KMS-11 (cell line): ENCODE data around the gene OR2C1.

Experiments
- H2AFZ ChIP-seq: fragments of 200-600 bp; sonication (generic); 2 replicates; pipeline ENCODE4 v1.6.1; 2016; ENCODE audit warnings: antibody characterized with exemption, mixed run types, low read depth
- H3K27ac ChIP-seq: fragments of 200-600 bp; sonication (generic); 2 replicates; pipeline ENCODE4 v1.6.1; 2016; ENCODE audit warnings: mild to moderate bottlenecking, mixed run types
- H3K27me3 ChIP-seq: fragments of 200-600 bp; sonication (generic); 2 replicates; pipeline ENCODE4 v1.6.1; 2017; ENCODE audit warnings: mild to moderate bottlenecking, low read depth, mixed run types, moderate library complexity; ENCODE audit not compliant: insufficient read depth
- H3K36me3 ChIP-seq: fragments of 200-600 bp; sonication (generic); 2 replicates; pipeline ENCODE4 v1.6.1; 2017; ENCODE audit warnings: mild to moderate bottlenecking, mixed run types; ENCODE audit not compliant: insufficient read depth
- H3K4me1 ChIP-seq: fragments of 200-600 bp; sonication (generic); 2 replicates; pipeline ENCODE4 v1.6.1; 2016; ENCODE audit warnings: mild to moderate bottlenecking, low read depth, mixed run types; ENCODE audit not compliant: poor library complexity, severe bottlenecking
- H3K4me2 ChIP-seq: fragments of 200-600 bp; sonication (generic); 2 replicates; pipeline ENCODE4 v1.7.0; 2016; ENCODE audit warnings: mild to moderate bottlenecking, mixed run types
- H3K4me3 ChIP-seq: fragments of 200-600 bp; sonication (generic); IDR thresholded peaks from 2 replicates; pipeline ENCODE4 v1.6.1; 2017; ENCODE audit warnings: low read depth, low read length, mixed read lengths; ENCODE audit not compliant: insufficient read depth
- H3K79me2 ChIP-seq: fragments of 200-600 bp; sonication (generic); 2 replicates; pipeline ENCODE4 v1.6.1; 2016; ENCODE audit warnings: low read depth, mixed run types; ENCODE audit not compliant: insufficient read depth
- H3K9ac ChIP-seq: fragments of 200-600 bp; sonication (generic); 2 replicates; pipeline ENCODE4 v1.6.1; 2016; ENCODE audit warnings: mild to moderate bottlenecking, mixed run types
- H4K20me1 ChIP-seq: fragments of 200-600 bp; sonication (generic); 2 replicates; pipeline ENCODE4 v1.6.1; 2016; ENCODE audit warnings: mild to moderate bottlenecking, mixed run types; ENCODE audit not compliant: insufficient read depth
- CTCF ChIP-seq: fragments of 200-600 bp; sonication (generic); conservative IDR thresholded peaks from 2 replicates; pipeline ENCODE4 v1.6.1; 2017; ENCODE audit warnings: low read depth, mild to moderate bottlenecking, antibody characterized with exemption, low read length, moderate library complexity, mixed read lengths

The OR2C1 gene

GRCh38 chr16:3321816-3322215 is 33.9 kb upstream of the OR2C1 start:
- Histone ChIP-seq H3K4me2 (no peak overlapping the region), H3K4me3 (no peak overlapping the region), H3K4me1 (no peaks in the 10 kb centered on the region), H3K36me3 (peaks cover 13% of the 10 kb centered on the region; the same call in 1 of the 2 replicates), H2AFZ (no peak overlapping the region), H3K9ac (no peak overlapping the region), H3K27me3 (no peaks in the 10 kb centered on the region), H3K79me2 (no peaks in the 10 kb centered on the region), H4K20me1 (no peaks in the 10 kb centered on the region), H3K27ac (no peak overlapping the region)
- no peak for TF ChIP-seq CTCF

- Histone ChIP-seq H3K4me3 (no peak overlapping the region), H3K9ac (no peak overlapping the region), H4K20me1 (no peaks in the 10 kb centered on the region), H3K27ac (no peak overlapping the region), H2AFZ (no peak overlapping the region), H3K27me3 (no peaks in the 10 kb centered on the region), H3K36me3 (no peaks in the 10 kb centered on the region), H3K4me2 (0 out of 2 replicates have a peak overlapping the region, but pooled peaks have one; percentile 8), H3K79me2 (no peaks in the 10 kb centered on the region), H3K4me1 (peaks cover 5% of the 10 kb centered on the region)
- TF ChIP-seq CTCF, result no peak
These were observed 28.2 kb upstream of the OR2C1 start for GRCh38 chr16:3327514-3327913.

GRCh38 chr16:3328104-3328503 is 27.6 kb upstream of the OR2C1 start:
- H3K9ac ChIP-seq, result no peak overlapping the region
- no peak overlapping the region for H2AFZ ChIP-seq
- H3K27ac ChIP-seq, result no peak overlapping the region
- H3K79me2 ChIP-seq, result no peaks in the 10 kb centered on the region
- no peaks in the 10 kb centered on the region for H3K36me3 ChIP-seq
- peaks cover 5% of the 10 kb centered on the region for H3K4me1 ChIP-seq
- TF ChIP-seq CTCF, result no peak
- H4K20me1 ChIP-seq, result no peaks in the 10 kb centered on the region
- H3K4me3 ChIP-seq, result no peak overlapping the region
- H3K4me2 ChIP-seq, result 0 out of 2 replicates have a peak overlapping the region, but pooled peaks have one; percentile 8
- H3K27me3 ChIP-seq, result no peaks in the 10 kb centered on the region

- H3K36me3 ChIP-seq, result no peaks in the 10 kb centered on the region
- TF ChIP-seq CTCF, result no peak
- no peak overlapping the region for H2AFZ ChIP-seq
- no peak overlapping the region for H3K27ac ChIP-seq
- H3K79me2 ChIP-seq, result no peaks in the 10 kb centered on the region
- no peak overlapping the region for H3K9ac ChIP-seq
- H3K4me2 ChIP-seq, result no peak overlapping the region
- no peaks in the 10 kb centered on the region for H4K20me1 ChIP-seq
- H3K4me3 ChIP-seq, result no peak overlapping the region
- no peaks in the 10 kb centered on the region for H3K27me3 ChIP-seq
- peaks cover 5% of the 10 kb centered on the region for H3K4me1 ChIP-seq
These were observed 27.0 kb upstream of the OR2C1 start for GRCh38 chr16:3328643-3329042.
